Measurements from ENCODE around the gene RANBP3.

- TF ChIP-seq ZNF274 (IDR thresholded peaks at IDR 0.05; ENCODE audit: low read depth, low read length): no peak
- TF ChIP-seq YY1 (IDR thresholded peaks at IDR 0.05; ENCODE audit: insufficient read depth, insufficient read length): no peak
- no peak for TF ChIP-seq SUZ12 (IDR thresholded peaks at IDR 0.05; ENCODE audit: extremely low read depth, insufficient read depth, insufficient read length)
Observed at GRCh38 chr19:5992756-5993155, 14.8 kb upstream of the RANBP3 start.

All from NT2/D1 (cell line).